Measurements from ENCODE around the gene NUP93. TPM values are rescaled to one million over a fixed set of nuclear protein-coding genes. Genes with fewer than 3 reads are reported as not detected.

The NUP93 gene
- polyA plus RNA-seq, 1 donor (not counting 4 experiments of a cell fraction or from before 2014, with no cell fraction given): 74.1 TPM

DNA sequence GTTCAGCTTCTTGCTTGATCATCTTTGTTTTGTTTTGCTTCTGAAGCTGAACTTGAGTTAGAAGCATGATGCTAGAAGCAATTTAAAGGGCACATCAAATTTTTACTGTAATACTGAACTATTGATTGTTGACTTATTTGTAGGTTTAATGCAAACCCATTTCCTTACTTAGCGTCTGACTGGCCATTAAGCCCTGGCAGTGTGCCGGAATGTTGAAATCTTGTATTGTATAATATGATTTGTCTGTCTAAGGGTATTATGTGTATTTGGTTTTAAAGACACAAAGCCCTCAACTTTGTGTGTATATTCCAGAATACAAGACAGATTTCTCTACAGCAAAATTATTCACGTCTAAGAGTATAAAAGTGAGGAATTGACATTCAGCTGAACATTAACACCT is 39.7 kb downstream of the NUP93 start:
- no peak for TF ChIP-seq EZH2 (IDR thresholded peaks at IDR 0.05; ENCODE audit: low read length)
- TF ChIP-seq, protein P1, sequence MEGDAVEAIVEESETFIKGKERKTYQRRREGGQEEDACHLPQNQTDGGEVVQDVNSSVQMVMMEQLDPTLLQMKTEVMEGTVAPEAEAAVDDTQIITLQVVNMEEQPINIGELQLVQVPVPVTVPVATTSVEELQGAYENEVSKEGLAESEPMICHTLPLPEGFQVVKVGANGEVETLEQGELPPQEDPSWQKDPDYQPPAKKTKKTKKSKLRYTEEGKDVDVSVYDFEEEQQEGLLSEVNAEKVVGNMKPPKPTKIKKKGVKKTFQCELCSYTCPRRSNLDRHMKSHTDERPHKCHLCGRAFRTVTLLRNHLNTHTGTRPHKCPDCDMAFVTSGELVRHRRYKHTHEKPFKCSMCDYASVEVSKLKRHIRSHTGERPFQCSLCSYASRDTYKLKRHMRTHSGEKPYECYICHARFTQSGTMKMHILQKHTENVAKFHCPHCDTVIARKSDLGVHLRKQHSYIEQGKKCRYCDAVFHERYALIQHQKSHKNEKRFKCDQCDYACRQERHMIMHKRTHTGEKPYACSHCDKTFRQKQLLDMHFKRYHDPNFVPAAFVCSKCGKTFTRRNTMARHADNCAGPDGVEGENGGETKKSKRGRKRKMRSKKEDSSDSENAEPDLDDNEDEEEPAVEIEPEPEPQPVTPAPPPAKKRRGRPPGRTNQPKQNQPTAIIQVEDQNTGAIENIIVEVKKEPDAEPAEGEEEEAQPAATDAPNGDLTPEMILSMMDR (optimal IDR thresholded peaks at IDR 0.05 in 1 of 3, IDR thresholded peaks at IDR 0.05 in 1 of 3, conservative IDR thresholded peaks at IDR 0.05 in 1 of 3; ENCODE audit: extremely low read depth in 1 of 3, insufficient read depth in 2 of 3, low read length in 3 of 3): no peak
- peaks cover 26% of the 10 kb centered on the region for H3K79me2 ChIP-seq (ENCODE audit: control insufficient read depth, insufficient read depth, low read length)
- H3K27ac ChIP-seq (ENCODE audit: control insufficient read depth, insufficient read depth, low read length): no peak overlapping the region
- H3K9me3 ChIP-seq (ENCODE audit: control insufficient read depth, low read depth, low read length): no peaks in the 10 kb centered on the region
- no peak for DNase-seq (ENCODE audit: low read depth, low spot score)
- no peaks in the 10 kb centered on the region for H3K9me1 ChIP-seq (ENCODE audit: control insufficient read depth, extremely low read depth, insufficient read depth, low read length)
- peaks cover 11% of the 10 kb centered on the region for H3K4me1 ChIP-seq (ENCODE audit: control insufficient read depth, extremely low read depth, insufficient read depth, low read length)
- no peak overlapping the region for H3K9ac ChIP-seq (ENCODE audit: control insufficient read depth, extremely low read depth, insufficient read depth, low read length)
- no peak for FAIRE-seq
- H4K20me1 ChIP-seq (ENCODE audit: control insufficient read depth, extremely low read depth, insufficient read depth, low read length): no peaks in the 10 kb centered on the region
- peaks cover 5 to 6% of the 10 kb centered on the region in 2 experiments for H3K36me3 ChIP-seq (ENCODE audit: control insufficient read depth in 2 of 2, extremely low read depth in 1 of 2, insufficient read depth in 2 of 2, low read length in 2 of 2)
- dilution Hi-C loops (cut with MboI; ENCODE audit: extremely low pct_ligation_motif_present, low sequenced_read_pairs): loop anchor here (25.0 kb wide), 1 partner anchor 93 kb away; the partner anchor contains the start of gene SLC12A3
- no peak overlapping the region for H3K4me3 ChIP-seq (ENCODE audit: control insufficient read depth in 2 of 3, extremely low read depth in 1 of 3, insufficient read depth in 2 of 3, low read depth in 1 of 3, low read length in 3 of 3)
- H3K27me3 ChIP-seq (ENCODE audit: control insufficient read depth, extremely low read depth, insufficient read depth, low read length): no peaks in the 10 kb centered on the region
- H3K4me2 ChIP-seq (ENCODE audit: control insufficient read depth, extremely low read depth, insufficient read depth, low read depth, low read length): no peak overlapping the region
- no peak overlapping the region for H2AFZ ChIP-seq (ENCODE audit: control insufficient read depth, low read length)

DNA sequence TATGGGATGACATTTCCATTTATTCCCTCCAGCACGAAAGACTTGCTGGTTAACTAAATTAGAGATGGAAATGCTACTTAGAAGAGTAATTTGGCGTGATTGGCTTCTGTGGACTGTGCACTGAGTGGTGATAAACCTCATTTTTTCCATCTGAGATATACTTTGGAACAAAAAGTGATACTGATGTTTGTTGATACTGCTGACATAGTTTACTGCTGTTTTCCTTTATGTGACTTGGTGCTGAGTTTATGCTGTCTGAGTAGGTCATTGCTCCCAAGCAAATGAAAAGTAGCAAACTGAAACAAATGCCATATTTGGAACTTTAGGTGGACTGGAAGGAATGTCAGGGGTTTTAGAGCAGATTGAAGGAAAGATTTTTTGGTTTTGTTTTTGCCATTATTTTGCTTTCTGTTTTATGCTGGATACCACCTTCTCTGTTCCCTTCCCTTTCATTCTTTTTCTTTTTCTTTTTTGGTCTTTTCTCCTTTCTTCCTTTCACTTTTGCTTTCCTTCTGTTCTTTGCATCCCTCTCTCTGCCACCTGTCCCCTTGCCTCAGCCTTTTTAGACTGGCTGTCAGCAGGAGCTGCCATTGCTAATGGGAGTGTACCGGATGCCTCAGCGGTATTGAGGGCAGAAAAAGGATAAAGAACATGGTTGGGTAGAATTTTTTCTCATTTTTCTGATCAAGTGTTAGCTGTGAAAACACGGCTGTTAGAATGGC is 41.8 kb downstream of the NUP93 start:
- peak; percentile 13 for FAIRE-seq
- H3K9ac ChIP-seq (ENCODE audit: control insufficient read depth, extremely low read depth, insufficient read depth, low read length): no peak overlapping the region
- H3K9me1 ChIP-seq (ENCODE audit: control insufficient read depth, extremely low read depth, insufficient read depth, low read length): no peaks in the 10 kb centered on the region
- H3K4me1 ChIP-seq (ENCODE audit: control insufficient read depth, extremely low read depth, insufficient read depth, low read length): peaks cover 22% of the 10 kb centered on the region
- no peak for DNase-seq (ENCODE audit: low read depth, low spot score)
- no peaks in the 10 kb centered on the region for H3K9me3 ChIP-seq (ENCODE audit: control insufficient read depth, low read depth, low read length)
- H4K20me1 ChIP-seq (ENCODE audit: control insufficient read depth, extremely low read depth, insufficient read depth, low read length): no peaks in the 10 kb centered on the region
- no peak for TF ChIP-seq EZH2 (IDR thresholded peaks at IDR 0.05; ENCODE audit: low read length)
- TF ChIP-seq, protein P1 (optimal IDR thresholded peaks at IDR 0.05 in 1 of 3, IDR thresholded peaks at IDR 0.05 in 1 of 3, conservative IDR thresholded peaks at IDR 0.05 in 1 of 3; ENCODE audit: extremely low read depth in 1 of 3, insufficient read depth in 2 of 3, low read length in 3 of 3): no peak
- no peaks in the 10 kb centered on the region for H3K27me3 ChIP-seq (ENCODE audit: control insufficient read depth, extremely low read depth, insufficient read depth, low read length)
- no peak overlapping the region for H2AFZ ChIP-seq (ENCODE audit: control insufficient read depth, low read length)
- H3K36me3 ChIP-seq (ENCODE audit: control insufficient read depth in 2 of 2, extremely low read depth in 1 of 2, insufficient read depth in 2 of 2, low read length in 2 of 2): peaks cover 0 to 4% of the 10 kb centered on the region in 2 experiments
- dilution Hi-C loops (cut with MboI; ENCODE audit: extremely low pct_ligation_motif_present, low sequenced_read_pairs): loop anchor here (25.0 kb wide), 1 partner anchor 91 kb away; the partner anchor contains the start of gene SLC12A3
- no peak overlapping the region for H3K4me3 ChIP-seq (ENCODE audit: control insufficient read depth in 2 of 3, extremely low read depth in 1 of 3, insufficient read depth in 2 of 3, low read depth in 1 of 3, low read length in 3 of 3)
- no peak overlapping the region for H3K4me2 ChIP-seq (ENCODE audit: control insufficient read depth, extremely low read depth, insufficient read depth, low read depth, low read length)
- H3K79me2 ChIP-seq (ENCODE audit: control insufficient read depth, insufficient read depth, low read length): peaks cover 26% of the 10 kb centered on the region
- H3K27ac ChIP-seq (ENCODE audit: control insufficient read depth, insufficient read depth, low read length): no peak overlapping the region

All from keratinocyte (primary cell).